Gastrocnemius medialis (tissue), 4 donors: Measurements from ENCODE around the gene SMCO2. TPM values are rescaled to one million over a fixed set of nuclear protein-coding genes. Genes with fewer than 3 reads are reported as not detected.
A peak's percentile ranks its signal among the peaks of the same experiment; 100 is the strongest.

Experiments
- ATAC-seq, 2 donors: fragments of 150-250 bp; one replicate each; pipeline ENCODE4 v1.9.1; 2016
- DNase-seq, 2 donors: peaks; one replicate each; pipeline ENCODE4 v3.0.0-alpha.2; 2019
- H3K27ac ChIP-seq, 4 donors: fragments of 200-600 bp; sonication (generic); 1 replicate in 1 of 4; 2 replicates in 3 of 4; pipeline ENCODE4 v1.5.1; 2016 to 2018; ENCODE audit warnings: mild to moderate bottlenecking in 2 of 4, moderate library complexity in 1 of 4
- H3K27me3 ChIP-seq, 3 donors: fragments of 200-600 bp; sonication (generic) in 2 of 3; 1 replicate in 1 of 3; 2 replicates in 2 of 3; pipeline versions ENCODE4 v1.5.1 to v1.6.0; 2016 to 2019; ENCODE audit warnings: mild to moderate bottlenecking in 1 of 3, moderate library complexity in 1 of 3
- H3K36me3 ChIP-seq, 2 donors: fragments of 200-600 bp; sonication (generic) in 1 of 2; one replicate each; pipeline ENCODE4 v1.5.1; 2017 to 2018
- H3K4me1 ChIP-seq, 2 donors: fragments of 200-600 bp; sonication (generic) in 1 of 2; one replicate each; pipeline ENCODE4 v1.5.1; 2016 to 2017; ENCODE audit warnings: mild to moderate bottlenecking in 2 of 2
- H3K4me3 ChIP-seq, 4 donors: fragments of 200-600 bp; sonication (generic) in 3 of 4; 1 replicate in 1 of 4; 2 replicates in 3 of 4; pipeline ENCODE4 v1.5.1; 2016 to 2019; ENCODE audit warnings: mild to moderate bottlenecking in 2 of 4
- H3K9me3 ChIP-seq, 3 donors: fragments of 200-600 bp; sonication (generic) in 2 of 3; 1 replicate in 1 of 3; 2 replicates in 2 of 3; pipeline ENCODE4 v1.5.1; 2016 to 2019
- POLR2A ChIP-seq, 2 donors: fragments of 450-650 bp; IDR thresholded peaks; one replicate each; pipeline ENCODE4 v1.6.1; 2017; ENCODE audit warnings: antibody characterized with exemption in 2 of 2, mild to moderate bottlenecking in 2 of 2, moderate library complexity in 2 of 2
- in situ Hi-C, 4 donors: fragments of 200-750 bp; cut with MboI; loops; one replicate each; pipeline versions ENCODE4 v1.15.0 to v1.8.0; 2017; ENCODE audit warnings: low sequenced_read_pairs in 4 of 4
- intact Hi-C: fragments of 100-400 bp; cut with DNase I; formaldehyde crosslinking; loops from one replicate; pipeline ENCODE4 v1.15.1; 2023; ENCODE audit warnings: low total_unique reads
- total RNA-seq, 4 donors: library from RNA; depleted of rRNA; stranded (reverse); fragments of >200 nt; gene quantifications; one replicate each; pipeline versions ENCODE4 v1.1.0 to v1.2.3, GENCODE V29; 2016
- TF ChIP-seq, protein P1 (sequence below), 5 experiments: fragments of 450-650 bp in 3 of 5; fragments of 200-600 bp in 2 of 5; sonication (generic) in 2 of 5; IDR thresholded peaks in 4 of 5; conservative IDR thresholded peaks in 1 of 5; 1 replicate in 4 of 5; 2 replicates in 1 of 5; pipeline ENCODE4 v1.5.1; 2016 to 2019; ENCODE audit warnings: antibody characterized with exemption in 5 of 5, mild to moderate bottlenecking in 3 of 5, moderate library complexity in 3 of 5

The SMCO2 gene
- total RNA-seq, 4 donors from 2014 or later = not detected

- ATAC-seq (no peak), DNase-seq (no peak)
- Histone ChIP-seq H3K36me3 (no peaks in the 10 kb centered on the region), H3K4me3 (no peak overlapping the region), H3K9me3 (no peaks in the 10 kb centered on the region), H3K27me3 (no peaks in the 10 kb centered on the region), H3K27ac (peak overlapping the region; percentile 68 to 86 (median 74)), H3K4me1 (peaks cover 62 to 65% of the 10 kb centered on the region in 2 donors)
- in situ Hi-C loops = no loop called here
- no peak for TF ChIP-seq POLR2A (IDR thresholded peaks at IDR 0.05)
- intact Hi-C loops = loop anchor here (2.0 kb wide), 1 partner anchor 24 kb away; the partner anchor contains the start of gene PPFIBP1
These were observed 102.0 kb downstream of the SMCO2 start for GRCh38 chr12:27548301-27549199.

DNA sequence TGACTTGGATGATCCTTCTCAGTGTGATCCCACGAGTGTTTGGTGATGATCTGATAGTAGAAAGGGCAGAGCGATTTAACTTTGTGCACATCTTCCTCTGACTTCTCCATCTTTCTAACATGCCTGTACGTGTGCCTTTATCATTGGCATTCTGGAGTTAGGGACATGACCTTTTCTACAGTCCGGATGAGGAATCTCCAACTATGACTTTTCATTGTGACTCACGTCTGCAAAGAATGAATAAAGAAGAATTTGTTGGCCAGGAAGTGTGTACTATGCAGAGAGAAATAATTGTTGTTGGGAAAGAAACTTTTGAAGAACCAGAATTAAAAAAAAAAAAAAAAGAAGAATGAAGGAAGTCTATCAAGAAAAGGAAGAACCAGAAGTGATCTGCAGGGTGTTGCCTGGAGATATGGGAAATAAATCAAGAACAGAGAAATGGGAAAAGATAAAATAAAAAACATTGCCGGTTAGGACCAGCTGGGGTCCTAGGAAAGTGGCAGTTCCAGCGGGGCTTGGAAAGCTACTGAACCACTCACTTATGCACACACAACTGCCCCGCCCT lies 102.8 kb downstream of the SMCO2 start:
- Histone ChIP-seq H3K27me3 (no peaks in the 10 kb centered on the region), H3K9me3 (no peaks in the 10 kb centered on the region), H3K27ac (peak overlapping the region; percentile 68 to 86 (median 74)), H3K36me3 (no peaks in the 10 kb centered on the region), H3K4me3 (peak overlapping the region in 3 of 4 donors; percentile 1 to 48 (median 32)), H3K4me1 (peaks cover 69 to 73% of the 10 kb centered on the region in 2 donors)
- in situ Hi-C loops (no loop called here), intact Hi-C loops (loop anchor here (2.0 kb wide), 1 partner anchor 25 kb away; the partner anchor contains the start of gene PPFIBP1)
- no peak for ATAC-seq
- no peak for TF ChIP-seq POLR2A (IDR thresholded peaks at IDR 0.05)
- TF ChIP-seq, protein P1, sequence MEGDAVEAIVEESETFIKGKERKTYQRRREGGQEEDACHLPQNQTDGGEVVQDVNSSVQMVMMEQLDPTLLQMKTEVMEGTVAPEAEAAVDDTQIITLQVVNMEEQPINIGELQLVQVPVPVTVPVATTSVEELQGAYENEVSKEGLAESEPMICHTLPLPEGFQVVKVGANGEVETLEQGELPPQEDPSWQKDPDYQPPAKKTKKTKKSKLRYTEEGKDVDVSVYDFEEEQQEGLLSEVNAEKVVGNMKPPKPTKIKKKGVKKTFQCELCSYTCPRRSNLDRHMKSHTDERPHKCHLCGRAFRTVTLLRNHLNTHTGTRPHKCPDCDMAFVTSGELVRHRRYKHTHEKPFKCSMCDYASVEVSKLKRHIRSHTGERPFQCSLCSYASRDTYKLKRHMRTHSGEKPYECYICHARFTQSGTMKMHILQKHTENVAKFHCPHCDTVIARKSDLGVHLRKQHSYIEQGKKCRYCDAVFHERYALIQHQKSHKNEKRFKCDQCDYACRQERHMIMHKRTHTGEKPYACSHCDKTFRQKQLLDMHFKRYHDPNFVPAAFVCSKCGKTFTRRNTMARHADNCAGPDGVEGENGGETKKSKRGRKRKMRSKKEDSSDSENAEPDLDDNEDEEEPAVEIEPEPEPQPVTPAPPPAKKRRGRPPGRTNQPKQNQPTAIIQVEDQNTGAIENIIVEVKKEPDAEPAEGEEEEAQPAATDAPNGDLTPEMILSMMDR (IDR thresholded peaks at IDR 0.05 in 4 of 5, conservative IDR thresholded peaks at IDR 0.05 in 1 of 5) = no peak
- no peak for DNase-seq

- DNase-seq = peak; percentile 86 to 90
- H3K9me3 ChIP-seq = no peaks in the 10 kb centered on the region
- intact Hi-C loops = loop anchor here (2.0 kb wide), 1 partner anchor 25 kb away; the partner anchor contains the start of gene PPFIBP1
- peaks cover 76 to 80% of the 10 kb centered on the region in 2 donors for H3K4me1 ChIP-seq
- H3K4me3 ChIP-seq = peak overlapping the region in 3 of 4 donors; percentile 1 to 48 (median 32)
- H3K27ac ChIP-seq = peak overlapping the region; percentile 68 to 86 (median 74)
- peak; percentile 92 to 93 for ATAC-seq
- H3K27me3 ChIP-seq = no peaks in the 10 kb centered on the region
- H3K36me3 ChIP-seq = no peaks in the 10 kb centered on the region
- TF ChIP-seq POLR2A (IDR thresholded peaks at IDR 0.05) = no peak
- TF ChIP-seq, protein P1 (IDR thresholded peaks at IDR 0.05 in 4 of 5, conservative IDR thresholded peaks at IDR 0.05 in 1 of 5) = no peak
- in situ Hi-C loops = no loop called here
These were observed 103.5 kb downstream of the SMCO2 start for GRCh38 chr12:27549801-27550652.

DNA sequence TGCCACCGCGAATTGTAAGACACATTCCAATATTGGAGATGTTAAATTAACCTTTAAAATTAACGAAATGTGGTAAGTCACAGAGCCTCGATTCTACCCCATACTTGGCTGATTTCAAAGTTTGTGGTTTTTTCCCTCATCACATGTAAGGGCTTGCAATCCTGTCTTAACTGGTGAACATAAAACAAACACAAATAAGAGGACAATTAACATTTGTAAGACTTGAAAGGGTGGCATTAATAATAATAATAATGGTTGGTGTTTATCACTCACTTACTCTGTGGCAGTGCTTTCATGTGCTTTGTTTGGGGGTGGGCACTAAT lies 104.1 kb downstream of the SMCO2 start:
- DNase-seq = no peak
- TF ChIP-seq, protein P1 (IDR thresholded peaks at IDR 0.05 in 4 of 5, conservative IDR thresholded peaks at IDR 0.05 in 1 of 5) = no peak
- no peak for TF ChIP-seq POLR2A (IDR thresholded peaks at IDR 0.05)
- Histone ChIP-seq H3K27ac (peak overlapping the region; percentile 68 to 86 (median 74)), H3K9me3 (no peaks in the 10 kb centered on the region), H3K4me3 (no peak overlapping the region), H3K27me3 (no peaks in the 10 kb centered on the region), H3K36me3 (no peaks in the 10 kb centered on the region), H3K4me1 (peaks cover 76 to 81% of the 10 kb centered on the region in 2 donors)
- ATAC-seq = no peak
- in situ Hi-C loops = no loop called here
- intact Hi-C loops = no loop called here
